Left hindlimb (tissue), 1 donor: ENCODE measurements around the gene P2RY8.
"Not testable (repeated sequence)": the region's sequence is repeated elsewhere in the genome, so short reads cannot be mapped to it uniquely, and the experiment has no call there.

Experiments
- DNase-seq: peaks from one replicate; pipeline ENCODE4 v3.0.0-alpha.2; 2018

P2RY8 gene

GRCh38 chrX:1542994-1543725 lies 6.2 kb upstream of the P2RY8 start:
- DNase-seq, result no peak

- not testable (repeated sequence) for DNase-seq
Measured at GRCh38 chrX:1539146-1539545, 2.2 kb upstream of the P2RY8 start.

- not testable (repeated sequence) for DNase-seq
Measured at GRCh38 chrX:1537716-1538090, 718 bp upstream of the P2RY8 start.

GRCh38 chrX:1536712-1537030 lies 314 bp downstream of the P2RY8 start:
- DNase-seq, result no peak

GRCh38 chrX:1535241-1536041 lies 1.5 kb downstream of the P2RY8 start:
- no peak for DNase-seq

- DNase-seq, result no peak
Measured at GRCh38 chrX:1534301-1535168, 2.5 kb downstream of the P2RY8 start.

- DNase-seq, result no peak
Measured at GRCh38 chrX:1533058-1533457, 3.9 kb downstream of the P2RY8 start.

- DNase-seq, result no peak
Measured at GRCh38 chrX:1531096-1531890, 5.7 kb downstream of the P2RY8 start.

- DNase-seq, result no peak
Measured at GRCh38 chrX:1529756-1530155, 7.2 kb downstream of the P2RY8 start.

- DNase-seq, result no peak
Measured at GRCh38 chrX:1529328-1529727, 7.7 kb downstream of the P2RY8 start.

GRCh38 chrX:1528884-1529203 lies 8.1 kb downstream of the P2RY8 start:
- no peak for DNase-seq

GRCh38 chrX:1528186-1528883 lies 8.7 kb downstream of the P2RY8 start:
- DNase-seq, result no peak

GRCh38 chrX:1527457-1527856 lies 9.5 kb downstream of the P2RY8 start:
- DNase-seq, result no peak

- no peak for DNase-seq
Measured at GRCh38 chrX:1526565-1526964, 10.4 kb downstream of the P2RY8 start.

GRCh38 chrX:1525583-1526355 lies 11.2 kb downstream of the P2RY8 start:
- no peak for DNase-seq

GRCh38 chrX:1524874-1525582 lies 12.0 kb downstream of the P2RY8 start:
- no peak for DNase-seq

GRCh38 chrX:1522905-1523304 lies 14.1 kb downstream of the P2RY8 start:
- DNase-seq, result not testable (repeated sequence)

- DNase-seq, result no peak
Measured at GRCh38 chrX:1521459-1521956, 15.5 kb downstream of the P2RY8 start.

GRCh38 chrX:1520350-1520749 lies 16.6 kb downstream of the P2RY8 start:
- no peak for DNase-seq

GRCh38 chrX:1519022-1519497 lies 17.9 kb downstream of the P2RY8 start:
- DNase-seq, result no peak
